Stimulated activated naive CD4-positive, alpha-beta T cell (primary cell): ENCODE results near the gene INMT.

Source experiments
- DNase-seq, 6 experiments: peaks; one replicate each; lab custom pipeline; 2025; lab: John Stamatoyannopoulos, UW

Gene INMT

DNA sequence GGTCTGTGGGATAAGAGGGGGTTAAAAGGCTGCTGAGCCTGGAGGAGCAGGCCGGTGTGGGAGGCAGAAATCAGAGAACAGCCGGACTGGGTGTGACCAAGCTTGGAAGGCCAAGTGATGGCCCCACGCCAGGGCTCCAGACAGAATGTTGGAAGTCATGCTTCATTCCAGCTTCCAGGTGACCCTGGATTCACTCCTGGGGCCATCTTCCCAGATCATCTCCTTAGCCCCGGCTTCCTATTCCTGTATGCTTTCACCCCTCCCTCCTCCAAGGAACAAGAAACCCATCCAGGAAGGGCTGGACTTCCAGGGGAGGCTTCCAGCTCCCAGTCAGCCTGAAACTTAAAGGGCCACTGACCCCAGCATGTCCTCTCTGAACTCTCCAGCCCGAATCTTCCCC lies 1.0 kb downstream of the INMT start:
- DNase-seq: no peak

DNA sequence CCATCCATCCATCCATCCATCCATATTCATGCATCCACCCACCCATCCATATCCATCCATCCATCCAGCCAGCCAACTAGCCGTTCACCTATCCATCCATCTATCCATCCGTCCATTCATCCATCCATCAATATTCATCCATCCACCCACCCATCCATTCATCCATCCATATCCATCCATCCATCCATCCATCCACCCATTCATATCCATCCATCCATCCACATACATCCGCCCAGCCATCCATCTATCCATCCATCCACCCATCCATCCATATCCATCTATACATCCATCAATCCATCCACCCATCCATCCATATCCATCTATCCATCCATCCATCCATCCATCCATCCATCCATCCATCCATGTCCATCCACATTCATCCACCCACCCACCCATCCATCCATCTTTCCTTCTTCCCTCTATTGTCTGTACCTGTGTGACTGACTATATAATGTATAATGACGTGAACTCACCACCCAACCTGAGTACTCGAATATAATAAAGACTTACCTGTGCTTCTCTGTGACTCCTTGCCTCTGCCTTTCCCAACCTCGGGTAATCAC lies 2.5 kb downstream of the INMT start:
- DNase-seq: no peak

DNA sequence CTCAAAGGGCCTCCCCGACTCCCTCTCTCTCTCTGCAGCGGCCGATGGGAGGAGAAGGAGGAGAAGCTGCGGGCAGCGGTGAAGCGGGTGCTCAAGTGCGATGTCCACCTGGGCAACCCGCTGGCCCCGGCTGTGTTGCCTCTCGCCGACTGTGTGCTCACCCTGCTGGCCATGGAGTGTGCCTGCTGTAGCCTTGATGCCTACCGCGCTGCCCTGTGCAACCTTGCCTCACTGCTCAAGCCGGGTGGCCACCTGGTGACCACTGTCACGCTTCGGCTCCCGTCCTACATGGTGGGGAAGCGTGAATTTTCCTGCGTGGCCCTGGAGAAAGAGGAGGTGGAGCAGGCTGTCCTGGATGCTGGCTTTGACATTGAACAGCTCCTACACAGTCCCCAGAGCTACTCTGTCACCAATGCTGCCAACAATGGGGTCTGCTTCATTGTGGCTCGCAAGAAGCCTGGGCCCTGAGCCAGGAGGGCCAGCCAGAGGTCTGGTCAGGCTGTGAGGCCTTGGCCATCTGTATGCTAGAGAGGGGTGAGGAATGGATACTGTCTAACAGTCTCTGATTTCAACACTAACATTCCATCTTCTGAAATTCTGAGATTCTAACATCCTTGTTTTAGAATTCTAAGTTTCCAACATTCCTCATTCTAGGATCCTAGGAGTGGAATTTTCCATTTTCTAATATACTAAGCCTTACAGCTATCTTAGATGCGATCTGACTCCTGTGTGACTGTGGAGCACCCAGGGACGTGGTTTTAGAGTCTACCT lies 3.6 kb downstream of the INMT start:
- no peak for DNase-seq

DNA sequence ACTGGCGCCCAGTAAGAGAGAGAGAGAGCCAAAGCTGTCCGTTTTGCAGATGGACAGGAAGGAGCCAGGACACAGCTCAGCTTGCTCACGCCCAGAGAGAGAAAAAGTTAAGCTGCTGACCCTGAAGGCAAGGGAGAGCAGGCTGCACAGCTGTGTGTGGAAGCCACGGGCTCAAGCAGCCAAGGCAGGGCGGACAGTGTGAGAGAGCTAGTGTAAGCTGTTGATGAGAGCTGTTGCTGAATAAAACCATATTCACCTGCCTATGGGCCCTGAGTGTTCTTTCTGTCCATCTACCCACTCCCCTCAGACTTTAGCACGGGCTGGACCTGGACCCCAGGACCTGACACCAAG lies 5.4 kb downstream of the INMT start:
- no peak for DNase-seq

DNA sequence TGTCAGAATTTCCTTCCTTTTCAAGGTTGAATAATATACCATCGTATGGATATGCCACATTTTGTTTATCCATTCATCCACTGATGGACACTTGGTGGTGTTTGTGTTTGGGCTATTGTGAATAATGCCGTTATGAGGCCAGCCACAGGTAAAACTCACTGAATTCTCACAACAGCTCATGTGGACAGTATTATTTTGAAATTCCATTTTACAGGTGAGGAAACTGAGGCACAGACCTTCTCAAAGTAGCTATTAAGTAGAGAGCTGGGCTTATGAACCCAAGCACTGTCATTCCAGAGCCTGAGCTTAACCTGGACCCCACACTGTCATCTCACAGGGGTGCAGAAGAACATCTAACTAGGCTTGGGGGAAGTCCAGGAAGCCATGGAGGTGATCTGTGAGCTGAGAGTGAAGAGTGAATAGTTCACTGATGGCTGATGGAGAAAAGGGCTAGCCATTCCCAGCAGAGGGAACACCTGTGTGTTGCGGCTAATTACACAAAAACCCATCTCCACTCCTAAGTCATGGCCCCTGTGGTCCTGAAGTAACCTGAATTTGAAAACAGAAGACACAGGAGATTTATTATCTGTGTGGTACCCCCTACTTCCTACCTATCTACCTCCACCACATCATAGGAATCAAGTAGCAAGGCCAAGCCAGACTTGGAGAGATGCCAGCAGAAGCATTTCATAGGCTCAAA lies 8.7 kb downstream of the INMT start:
- DNase-seq: no peak

DNA sequence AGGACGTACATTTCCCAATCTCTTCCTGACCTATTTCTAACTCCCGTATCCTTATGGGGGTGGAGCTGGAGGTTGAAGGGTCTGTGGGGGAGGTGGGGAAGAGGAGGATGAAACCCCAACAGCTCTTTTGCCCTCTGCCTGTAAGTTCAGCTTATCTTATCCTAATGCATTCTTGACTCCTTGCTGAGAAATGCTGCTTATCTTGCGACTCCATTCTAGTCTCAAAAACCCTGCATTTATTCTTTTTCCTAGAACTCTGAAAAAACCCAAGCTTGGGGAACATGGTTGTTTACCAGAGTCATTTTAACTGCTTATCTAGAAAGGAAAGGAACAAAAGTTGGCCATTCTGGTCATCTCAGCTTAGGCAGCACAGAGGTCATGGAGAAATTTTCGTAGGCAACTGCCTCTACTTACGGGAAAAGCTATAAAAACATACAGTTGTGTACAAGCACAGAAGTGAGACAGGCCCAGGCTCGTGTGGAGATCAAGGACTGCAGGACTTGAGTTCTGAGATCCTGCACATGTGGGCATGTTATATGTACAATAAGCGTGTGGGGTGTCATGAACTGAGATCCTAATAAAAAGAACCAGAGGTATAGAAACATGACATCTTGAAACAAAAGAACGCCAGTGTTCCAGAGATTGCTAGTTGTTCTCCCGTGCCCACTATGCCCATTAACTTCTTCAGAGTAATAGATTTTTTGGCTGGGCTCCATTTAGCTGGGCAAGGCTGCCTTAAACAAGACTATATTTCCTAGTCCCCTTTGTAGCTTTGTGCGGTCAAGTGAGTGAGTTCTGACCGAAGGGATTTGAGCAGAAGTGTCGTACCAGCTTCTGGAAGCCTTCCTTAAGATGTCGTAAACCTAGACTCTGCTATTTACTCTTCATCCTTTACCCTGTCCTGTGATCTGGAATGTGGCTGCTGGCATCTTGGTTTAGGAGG lies 9.6 kb downstream of the INMT start:
- DNase-seq: no peak

DNA sequence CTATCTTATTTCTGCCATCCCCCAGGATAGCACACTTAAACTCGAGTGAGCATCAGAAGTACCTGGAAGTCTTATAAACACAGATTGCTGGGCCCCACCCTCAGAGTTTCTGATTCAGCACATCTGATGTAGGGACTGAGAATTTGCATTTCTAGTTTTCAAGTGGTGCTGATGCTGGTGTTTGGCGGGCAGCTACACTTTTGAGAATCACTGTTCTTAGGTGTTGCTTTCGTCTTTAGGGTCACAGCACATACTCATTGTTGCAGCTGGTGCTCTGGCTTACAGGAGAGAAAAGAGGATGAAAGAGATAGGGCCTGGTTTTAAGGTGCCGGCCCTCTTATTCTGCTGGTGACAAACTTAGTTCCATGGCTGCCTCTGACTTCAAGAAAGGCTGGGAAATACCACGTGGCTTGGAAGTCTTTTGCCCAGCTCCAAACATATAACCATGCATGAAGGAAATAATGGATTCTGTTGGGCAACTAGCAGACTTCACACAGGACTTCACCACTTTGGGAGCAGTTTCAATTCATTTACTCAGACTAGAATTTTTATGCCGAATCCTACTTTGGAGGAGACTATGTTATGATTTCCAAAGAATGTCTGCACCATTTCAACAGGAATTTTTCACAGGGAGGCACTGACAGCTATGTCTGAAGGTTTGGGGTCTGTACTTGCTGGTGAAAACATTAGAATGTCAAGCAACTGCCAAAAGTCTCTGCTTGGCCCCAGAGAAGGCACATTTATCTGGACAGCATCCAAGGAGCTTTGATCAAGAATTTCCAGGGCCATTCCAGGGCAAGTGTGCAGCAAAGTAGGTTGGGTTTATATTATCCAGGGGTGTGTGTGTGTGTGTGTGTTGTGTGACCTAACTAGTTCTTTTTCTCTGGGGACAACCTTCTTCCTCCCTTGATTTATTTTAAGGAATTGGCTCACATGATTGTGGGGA lies 12.4 kb downstream of the INMT start:
- no peak for DNase-seq

DNA sequence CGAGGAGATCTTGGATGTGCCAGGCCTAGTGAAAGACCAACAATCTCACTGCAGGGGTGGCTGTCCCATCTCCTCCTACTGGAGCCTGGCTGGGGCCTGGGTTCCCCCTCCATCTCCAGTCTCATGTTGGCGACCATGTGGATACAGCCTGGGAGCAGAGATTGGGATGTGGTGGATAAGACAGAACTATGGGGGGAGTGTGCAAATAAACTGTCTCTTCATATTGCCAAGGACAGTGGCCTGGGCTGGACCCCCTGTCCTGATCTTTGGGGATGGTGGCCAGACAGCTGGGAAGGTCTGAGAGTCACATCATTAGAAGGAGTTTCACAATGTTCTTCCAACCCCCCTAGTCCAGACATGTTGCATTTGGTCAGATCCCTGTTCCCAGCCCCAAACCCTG lies 13.5 kb downstream of the INMT start:
- DNase-seq: no peak

DNA sequence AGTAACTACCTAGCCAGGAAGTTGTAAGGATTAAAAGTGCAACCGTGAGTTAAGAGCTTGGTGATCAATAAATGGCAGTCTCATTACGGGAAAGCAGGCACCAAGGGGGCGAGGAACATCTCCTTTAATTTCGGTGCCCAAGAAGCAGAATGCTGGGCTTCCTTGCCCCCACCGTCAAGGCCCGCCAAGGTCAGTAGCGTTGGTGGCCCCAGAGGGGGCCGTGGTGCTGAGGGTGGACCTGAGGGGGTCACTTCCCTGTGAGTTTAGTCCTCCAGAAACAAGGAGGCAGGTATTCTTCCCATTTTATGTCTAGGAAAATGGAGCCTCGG lies 18.9 kb downstream of the INMT start:
- DNase-seq: no peak

DNA sequence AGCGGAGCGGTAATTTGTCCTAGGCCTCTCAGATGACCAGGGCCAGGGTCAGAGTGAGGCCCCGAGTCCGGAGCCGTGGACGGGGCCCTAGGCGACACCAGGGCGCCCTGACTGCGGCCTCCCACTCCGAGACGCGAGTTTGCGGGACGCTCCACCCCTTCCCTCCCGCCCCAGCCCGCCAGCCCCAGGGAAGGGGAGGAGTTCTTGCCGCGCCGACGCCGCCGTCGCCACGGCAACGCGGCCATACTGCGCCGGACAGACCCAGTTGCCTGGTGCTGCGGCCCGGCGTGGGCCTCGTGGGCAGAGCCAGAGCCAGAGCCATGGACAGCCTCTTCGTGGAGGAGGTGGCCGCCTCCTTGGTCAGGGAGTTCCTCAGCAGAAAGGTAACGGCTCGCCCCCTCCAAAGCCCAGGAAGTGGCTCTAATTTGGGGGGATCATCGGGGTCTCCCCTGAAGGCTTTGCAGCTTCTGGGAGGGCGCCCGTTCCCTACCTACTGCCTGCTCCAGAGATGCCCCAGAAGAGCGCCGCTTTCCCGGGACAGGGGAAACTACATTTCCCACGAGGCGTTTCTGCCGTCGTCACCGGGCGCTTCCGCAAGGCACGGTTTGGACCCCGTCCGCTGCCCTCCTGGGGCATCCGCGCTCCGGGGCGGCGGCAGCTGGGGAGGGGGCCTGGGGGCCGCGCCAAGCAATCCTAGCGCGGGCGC lies 19.4 kb downstream of the INMT start, which contains the start of gene MINDY4:
MINDY4 (plus strand) TSS at position 244 of the 706 bp plus-strand sequence; CDS start at position 321, 77 bp downstream.
- peak; percentile 10 to 51 (median 38) for DNase-seq

DNA sequence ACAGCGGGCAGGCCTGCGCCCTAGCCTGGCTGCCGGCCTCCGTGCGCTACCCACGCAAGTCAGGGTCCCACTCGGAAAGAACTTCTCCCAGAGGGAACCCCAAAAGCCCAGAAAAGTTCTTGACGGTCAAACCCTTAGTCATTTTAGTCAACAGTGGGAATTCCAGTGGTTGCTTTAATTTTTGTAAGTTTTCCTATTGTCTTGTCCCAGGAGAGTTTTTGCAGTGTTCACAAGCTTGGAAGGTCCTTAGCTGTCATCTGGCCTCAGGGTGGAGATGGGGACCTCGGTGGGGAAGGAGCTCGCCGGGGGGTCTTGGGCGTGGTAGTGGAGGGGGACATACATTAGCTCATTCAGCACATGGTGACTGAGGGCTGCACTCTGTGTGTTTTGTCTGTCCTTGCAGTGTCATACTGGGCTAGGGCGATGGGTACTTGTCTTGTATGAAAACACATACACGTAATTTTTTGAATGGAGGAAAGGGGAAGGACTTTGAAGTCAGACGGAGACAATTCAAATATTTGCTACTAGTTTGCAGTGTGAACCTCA lies 20.0 kb downstream of the INMT start:
- no peak for DNase-seq

DNA sequence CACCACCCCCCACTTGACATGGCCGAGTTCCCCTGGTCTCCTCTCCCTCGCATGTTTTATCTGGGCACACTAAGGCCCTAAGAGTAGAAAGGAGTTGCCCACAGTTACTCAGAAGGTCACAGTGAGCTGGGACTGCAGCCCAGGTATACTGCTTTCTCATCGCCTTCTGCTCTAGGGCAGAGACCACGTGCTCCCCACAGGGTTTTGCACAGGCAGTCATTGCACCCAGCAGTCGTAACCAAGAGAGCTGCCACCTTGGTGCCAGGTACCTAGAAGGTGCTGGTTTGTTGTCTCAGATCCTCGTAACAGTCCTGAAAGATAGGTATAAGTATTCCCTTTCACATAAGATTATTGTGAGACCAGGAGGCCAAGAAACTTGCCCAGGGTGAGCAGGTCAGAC lies 21.0 kb downstream of the INMT start:
- DNase-seq: no peak

DNA sequence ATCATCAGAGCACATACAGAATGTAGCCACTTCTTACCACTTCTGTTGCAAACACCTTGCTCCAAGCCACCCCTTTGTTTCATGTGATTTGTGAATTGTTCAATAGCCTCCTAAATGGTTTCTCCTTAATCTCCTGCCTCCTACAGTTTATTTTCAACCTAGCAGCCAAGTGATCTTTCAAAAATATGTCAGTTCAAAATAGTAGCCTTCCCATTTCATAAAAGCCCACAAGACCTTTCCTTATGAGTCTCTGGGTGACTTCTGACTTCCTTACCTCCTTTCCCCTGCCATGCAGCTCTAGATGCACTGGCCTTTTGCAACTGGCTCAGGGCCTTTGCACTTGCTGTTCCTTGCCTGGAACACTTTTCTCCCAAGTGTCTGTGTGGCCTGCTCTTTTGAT lies 24.1 kb downstream of the INMT start:
- no peak for DNase-seq

DNA sequence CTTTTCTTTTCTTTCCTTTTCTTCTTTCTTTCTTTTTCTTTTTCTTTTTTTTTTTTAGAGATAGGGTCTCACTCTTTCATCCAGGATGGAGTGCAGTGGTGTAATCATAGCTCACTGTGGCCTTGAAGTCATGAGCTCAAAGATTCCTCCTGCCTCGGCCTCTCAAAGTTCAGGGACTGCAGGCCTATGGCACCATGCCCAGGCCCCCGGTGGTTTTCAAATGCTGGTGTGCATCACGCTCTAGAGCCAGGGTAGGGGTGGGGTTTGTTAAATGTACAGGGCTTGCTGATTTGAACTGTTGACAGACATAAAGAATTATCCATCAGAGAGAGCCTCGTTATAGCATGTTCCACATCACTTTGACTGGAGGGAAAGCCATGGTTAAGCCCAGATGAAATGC lies 25.0 kb downstream of the INMT start:
- DNase-seq: no peak

DNA sequence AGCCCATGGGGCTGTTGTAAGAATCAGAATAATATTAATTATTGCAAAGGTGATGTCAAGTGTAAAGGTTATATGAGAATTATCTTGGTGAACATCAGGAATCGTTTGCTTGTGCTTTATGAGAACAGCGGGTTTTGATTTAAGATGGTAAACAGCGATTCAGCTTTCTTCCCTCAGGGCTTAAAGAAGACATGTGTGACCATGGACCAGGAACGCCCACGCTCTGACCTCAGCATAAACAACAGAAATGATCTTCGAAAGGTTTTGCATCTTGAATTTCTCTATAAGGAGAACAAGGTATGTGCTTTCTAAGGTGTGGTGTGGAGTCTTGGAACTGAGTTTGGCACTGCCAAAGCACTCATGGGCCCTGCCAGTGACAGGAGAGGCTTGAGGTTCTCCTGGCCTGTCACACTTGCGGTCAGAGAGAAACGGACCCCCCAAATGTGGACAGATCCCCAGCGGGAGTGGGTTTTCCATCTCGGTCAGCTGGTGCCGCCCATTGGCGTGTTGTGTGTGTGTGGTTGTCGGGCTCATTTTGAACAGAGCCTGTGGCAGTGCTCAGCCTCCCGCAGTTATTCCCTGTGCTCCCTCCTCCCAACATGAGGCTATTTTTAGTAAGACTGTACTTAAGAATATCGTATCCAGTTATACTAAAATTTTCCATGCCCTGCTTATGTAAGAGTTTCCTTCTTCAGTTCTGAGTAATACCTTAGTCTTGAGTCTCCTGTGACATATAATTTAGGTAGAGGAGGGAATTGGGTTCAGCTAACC lies 26.5 kb downstream of the INMT start:
- no peak for DNase-seq

DNA sequence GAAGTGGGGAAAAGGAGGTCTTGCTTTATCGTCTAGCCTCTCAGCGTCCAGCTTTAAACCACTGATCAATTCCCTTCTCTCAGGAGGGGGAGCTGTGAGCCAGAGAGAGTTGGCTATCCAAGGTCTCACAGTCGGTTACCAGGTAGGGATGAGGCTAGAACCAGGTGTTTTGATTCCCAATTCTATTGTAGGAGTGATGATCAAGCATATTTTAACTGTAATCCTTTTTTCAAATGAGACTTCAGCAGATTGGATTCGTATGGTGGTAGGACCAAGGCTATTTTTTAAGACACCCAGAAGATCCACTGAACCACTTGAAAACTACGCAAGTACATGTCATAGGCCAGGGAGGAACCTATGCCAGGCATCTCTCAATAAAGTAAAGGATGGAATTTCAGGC lies 27.6 kb downstream of the INMT start:
- DNase-seq: no peak

DNA sequence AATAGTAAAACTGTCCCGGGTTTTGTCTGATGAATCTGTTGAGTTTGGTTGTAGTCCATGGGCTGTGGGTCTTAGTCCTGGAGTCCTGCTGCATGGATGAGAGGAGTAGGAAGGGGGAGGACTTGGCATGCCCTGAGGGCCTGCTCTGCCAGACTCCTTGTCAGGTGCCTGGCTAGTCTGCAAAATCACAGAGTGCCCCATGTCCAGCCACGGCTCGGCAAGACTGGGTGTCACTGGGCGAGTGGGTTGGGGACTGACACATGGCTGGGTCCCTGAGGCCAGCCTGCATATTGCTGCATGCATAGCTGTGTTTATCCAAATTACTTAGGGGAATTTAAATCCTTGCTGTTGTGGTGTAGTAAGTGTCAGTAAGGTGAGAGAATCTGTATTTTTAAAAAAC lies 29.0 kb downstream of the INMT start:
- no peak for DNase-seq

DNA sequence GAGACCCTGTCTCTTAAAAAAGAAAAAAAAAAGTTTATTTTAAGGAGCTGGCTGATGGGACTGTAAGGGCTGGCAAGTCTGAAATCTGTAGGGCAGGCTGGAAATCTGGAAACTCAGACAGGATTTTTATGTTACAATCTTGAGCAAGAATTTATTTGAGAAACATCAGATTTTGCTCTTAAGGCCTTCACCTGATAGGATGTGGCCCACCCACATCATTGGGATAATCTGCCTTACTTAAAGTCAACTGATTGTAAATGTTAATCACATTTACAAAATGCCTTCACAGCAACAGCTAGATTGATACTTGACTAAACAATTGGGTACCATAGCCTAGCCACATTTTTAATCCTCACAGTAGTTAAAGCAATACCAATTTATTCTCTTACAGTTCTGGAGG lies 30.8 kb downstream of the INMT start:
- no peak for DNase-seq

DNA sequence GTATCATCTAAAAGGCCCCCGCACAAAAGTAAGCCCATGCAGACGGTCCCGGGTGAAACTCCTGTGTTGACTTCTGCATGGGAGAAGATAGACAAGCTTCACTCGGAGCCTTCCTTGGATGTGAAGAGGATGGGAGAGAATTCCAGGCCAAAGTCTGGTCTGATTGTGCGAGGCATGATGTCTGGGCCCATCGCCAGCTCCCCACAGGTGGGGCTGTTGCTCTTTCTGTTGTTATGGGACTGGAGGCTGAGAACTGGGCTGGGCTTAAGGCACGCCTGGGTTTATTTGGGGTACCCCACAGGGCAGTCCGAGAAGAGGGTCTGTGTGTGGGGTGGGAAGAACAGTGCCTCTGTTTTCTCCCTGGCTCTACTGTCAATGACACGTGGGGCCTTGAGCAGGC lies 33.9 kb downstream of the INMT start:
- DNase-seq: no peak

DNA sequence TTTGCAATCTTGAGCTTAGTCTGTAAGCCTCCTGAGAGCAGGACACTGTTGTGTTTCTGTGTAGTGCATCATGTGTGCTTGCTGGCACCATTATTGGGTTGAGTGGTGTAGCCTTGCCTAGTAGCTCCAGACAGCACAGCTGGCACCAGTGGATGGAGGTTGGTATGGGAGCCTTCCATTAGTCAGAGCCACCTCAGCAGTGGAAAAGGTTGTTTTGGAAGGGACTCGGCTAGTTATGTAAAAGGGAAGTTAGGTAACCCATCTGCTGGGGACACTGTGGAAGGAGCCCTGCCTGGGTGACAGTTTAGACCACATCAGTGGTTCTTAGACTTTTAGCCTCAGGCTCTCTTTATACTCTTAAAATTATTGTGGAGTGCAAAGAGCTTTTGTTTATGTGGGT lies 35.6 kb downstream of the INMT start:
- no peak for DNase-seq
